GM21737 (cell line): Measurements from ENCODE around the gene GPR18.
"Not testable (repeated sequence)": the region's sequence is repeated elsewhere in the genome, so short reads cannot be mapped to it uniquely, and the experiment has no call there.

ENCODE experiments used
- ATAC-seq: cut with Tn5 transposase; IDR thresholded peaks from one replicate; pipeline ENCODE4 v1.9.1; 2021; ENCODE audit warnings: mild to moderate bottlenecking, moderate library complexity; ENCODE audit not compliant: unreplicated experiment

The GPR18 gene

DNA sequence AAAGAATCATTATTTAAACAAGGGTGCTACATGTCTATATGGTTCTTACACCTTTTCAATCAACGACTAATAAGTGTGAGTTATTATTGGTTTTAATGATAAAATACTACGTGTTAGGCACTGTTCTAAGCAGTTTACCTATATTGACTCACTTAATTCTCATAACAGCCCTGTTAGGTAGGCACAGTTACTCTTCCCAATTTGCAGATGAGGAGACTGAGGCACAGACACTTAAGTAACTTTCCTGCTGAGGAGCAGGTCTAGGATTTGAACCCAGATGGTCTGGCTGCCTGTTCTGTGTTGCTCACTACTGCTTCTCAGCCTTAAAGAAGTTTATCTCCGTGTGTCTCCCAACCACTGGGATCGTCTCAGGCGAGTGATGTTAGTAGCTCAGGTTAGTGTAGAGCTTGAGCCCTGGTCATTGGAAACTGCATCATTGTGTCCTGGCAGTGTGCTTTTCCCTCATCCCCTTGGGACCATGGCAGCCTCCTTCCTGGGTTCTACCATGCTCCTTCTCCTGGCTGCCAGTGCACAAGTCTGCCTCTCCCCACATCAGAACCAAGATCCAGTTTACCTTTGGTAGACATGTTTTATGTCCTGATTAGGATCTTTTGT lies 46.7 kb downstream of the GPR18 start:
- ATAC-seq = no peak

DNA sequence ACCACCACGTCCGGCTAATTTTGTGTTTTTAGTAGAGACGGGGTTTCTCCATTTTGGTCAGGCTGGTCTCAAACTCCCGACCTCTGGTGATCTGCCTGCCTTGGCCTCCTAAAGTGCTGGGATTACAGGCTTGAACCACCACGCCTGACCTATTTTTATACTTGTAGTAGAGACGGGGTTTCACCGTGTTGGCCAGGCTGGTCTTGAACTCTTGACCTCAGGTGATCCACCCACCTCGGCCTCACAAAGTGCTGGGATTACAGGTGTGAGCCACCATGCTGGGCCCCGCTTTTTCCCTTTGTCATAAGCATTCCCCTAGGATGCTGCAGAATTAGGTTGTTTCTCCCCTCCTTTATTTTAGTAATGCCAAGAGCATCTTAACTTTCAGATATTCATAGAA lies 47.6 kb downstream of the GPR18 start:
- ATAC-seq = not testable (repeated sequence)

DNA sequence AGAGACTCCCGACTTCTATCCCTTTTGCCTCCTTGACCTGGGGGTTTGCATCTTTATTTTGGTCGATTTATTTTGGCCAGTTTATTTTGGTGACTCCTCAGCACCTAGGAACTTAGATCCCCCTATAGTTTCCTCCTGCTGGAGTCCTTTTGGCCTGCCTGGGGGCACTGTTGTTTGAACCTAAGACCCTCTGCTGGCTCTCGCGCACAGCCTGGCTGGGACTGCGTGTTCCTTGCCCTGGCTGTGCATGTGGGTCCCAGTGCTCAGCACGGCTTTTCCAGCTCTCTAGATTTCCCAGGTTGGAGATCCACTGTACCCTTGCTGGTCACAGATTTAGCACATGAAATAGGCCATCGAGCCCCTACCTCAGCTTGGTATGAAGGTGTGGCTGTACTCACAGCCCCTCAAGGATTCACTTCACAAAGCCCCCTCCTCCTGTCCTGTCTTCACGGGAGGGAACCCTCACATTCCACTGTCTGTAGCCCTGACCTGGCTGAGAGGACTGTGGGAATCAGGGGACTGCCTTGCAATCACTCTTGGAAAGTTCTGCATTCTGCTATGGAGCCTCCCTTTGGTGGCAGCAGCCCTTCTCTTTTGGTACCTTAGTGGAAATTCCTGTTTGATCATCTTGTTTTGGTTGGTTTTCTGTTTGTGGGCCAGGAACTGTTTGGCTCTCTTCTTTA lies 49.2 kb downstream of the GPR18 start:
- ATAC-seq = no peak

DNA sequence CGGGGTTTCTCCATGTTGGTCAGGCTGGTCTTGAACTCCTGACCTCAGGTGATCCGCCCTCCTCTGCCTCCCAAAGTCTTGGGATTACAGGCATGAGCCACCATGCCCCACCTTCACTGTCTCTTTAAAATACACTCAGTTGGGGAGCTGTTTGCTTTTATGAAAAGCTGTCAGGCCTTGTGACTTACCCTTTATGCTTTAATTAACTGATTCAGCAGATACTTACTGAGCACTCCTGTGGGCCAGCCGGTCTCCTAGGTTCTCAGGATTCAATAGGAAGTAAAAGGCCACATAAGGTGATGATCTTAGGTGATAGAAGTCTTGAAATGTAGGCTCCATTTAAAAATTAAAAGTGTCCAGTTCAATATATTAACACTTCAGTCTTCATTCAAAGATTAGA lies 50.0 kb downstream of the GPR18 start:
- no peak for ATAC-seq

DNA sequence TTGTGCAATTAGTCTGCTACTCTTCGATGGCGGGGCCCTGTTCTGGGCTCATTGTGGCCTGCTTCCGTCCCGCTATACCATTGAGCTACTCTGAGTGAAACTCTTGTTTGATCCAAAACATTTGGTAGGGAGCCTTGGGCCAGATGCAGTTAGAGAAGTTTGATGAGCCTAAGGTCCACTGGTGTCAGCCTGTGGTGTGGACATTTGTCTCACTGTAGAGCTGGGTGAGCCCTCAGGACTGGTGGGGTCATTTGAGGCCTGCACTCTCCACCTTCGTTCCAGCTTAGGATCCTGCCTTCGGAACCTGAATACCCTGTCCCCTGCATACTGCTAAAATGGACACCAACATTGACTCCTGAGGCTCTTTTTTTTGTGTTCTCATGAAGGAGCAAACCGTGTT lies 50.7 kb downstream of the GPR18 start:
- no peak for ATAC-seq

DNA sequence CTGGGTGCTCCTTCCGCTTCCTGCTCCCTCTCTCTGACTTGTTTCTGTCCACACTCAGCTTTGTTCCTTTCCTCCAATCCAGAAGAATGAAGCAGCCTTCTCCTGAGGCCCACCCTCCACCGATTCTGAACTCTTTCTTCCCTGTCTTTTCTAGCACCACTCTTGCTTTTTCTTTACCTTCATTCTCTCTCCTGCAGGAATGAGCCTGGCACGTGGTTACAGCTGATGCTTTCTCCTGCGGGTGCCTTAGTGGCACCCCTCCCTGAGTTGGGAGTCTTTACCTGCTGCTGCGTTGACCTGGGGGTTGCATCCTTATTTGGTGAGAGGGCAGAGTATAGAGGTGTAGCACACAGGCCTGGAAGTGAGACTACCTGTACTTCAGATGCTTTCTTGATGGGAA lies 51.3 kb downstream of the GPR18 start:
- ATAC-seq = no peak

DNA sequence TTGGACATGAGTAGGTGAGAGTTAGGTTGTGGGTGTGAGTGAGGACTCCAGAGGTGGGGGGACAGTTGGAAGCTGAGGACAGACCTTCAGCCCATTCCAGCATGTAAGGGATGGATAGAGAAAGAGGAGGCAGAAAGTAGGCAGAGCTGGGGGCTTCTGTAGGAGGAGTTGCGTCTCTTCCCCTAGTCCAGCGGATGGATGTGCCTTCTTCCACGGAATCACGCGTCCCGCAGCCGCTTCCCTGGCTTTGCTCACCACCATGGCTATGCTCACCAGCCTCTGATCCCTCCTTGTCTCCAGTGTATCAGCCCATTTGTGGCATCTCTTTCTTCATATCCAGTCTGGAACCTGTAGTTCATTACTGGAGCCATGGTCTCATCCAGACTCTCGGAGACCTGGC lies 52.0 kb downstream of the GPR18 start:
- ATAC-seq = no peak

DNA sequence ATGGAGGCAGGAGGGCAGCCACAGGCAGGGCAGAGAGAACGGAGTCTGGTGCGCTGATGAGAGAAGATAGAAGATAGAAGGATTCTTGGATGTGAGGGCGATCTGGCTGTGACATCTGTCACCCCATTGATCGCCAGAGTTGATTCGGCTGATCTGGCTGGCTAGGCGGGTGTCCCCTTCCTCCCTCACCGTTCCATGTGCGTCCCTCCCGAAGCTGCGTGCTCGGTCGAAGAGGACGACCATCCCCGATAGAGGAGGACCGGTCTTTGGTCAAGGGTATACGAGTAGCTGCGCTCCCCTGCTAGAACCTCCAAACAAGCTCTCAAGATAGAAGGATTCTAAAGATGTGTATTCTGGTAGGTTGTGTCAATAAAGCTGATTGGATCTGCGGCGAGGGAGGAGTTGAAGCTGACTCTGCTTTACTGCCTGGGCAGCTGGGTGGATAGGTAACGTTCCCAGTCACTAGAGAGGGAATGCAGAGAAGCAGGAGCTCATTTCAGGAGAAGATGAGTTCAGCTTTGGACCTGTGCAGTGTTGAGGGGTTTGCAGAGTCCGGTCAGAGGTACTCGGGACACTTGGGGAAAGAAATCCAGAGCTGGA lies 52.5 kb downstream of the GPR18 start:
- ATAC-seq = no peak
